Tibial nerve (tissue), 4 donors: ENCODE results near the gene SHMT2. TPM values are rescaled to one million over a fixed set of nuclear protein-coding genes. Genes with fewer than 3 reads are reported as not detected.

Source experiments
- DNase-seq, 2 donors: peaks; one replicate each; pipeline ENCODE4 v3.0.0-alpha.2; 2019; ENCODE audit warnings: low spot score in 2 of 2
- H3K27ac ChIP-seq, 4 donors: fragments of 200-600 bp; sonication (generic) in 3 of 4; one replicate each; pipeline ENCODE4 v1.5.1; 2017 to 2019; ENCODE audit warnings: mild to moderate bottlenecking in 1 of 4
- H3K27me3 ChIP-seq, 2 donors: fragments of 200-600 bp; sonication (generic) in 1 of 2; one replicate each; pipeline versions ENCODE4 v1.5.1 to v1.6.0; 2017 to 2019
- H3K36me3 ChIP-seq, 3 donors: fragments of 200-600 bp; sonication (generic); one replicate each; pipeline ENCODE4 v1.5.1; 2018 to 2019
- H3K4me1 ChIP-seq, 4 donors: fragments of 200-600 bp; sonication (generic) in 3 of 4; one replicate each; pipeline ENCODE4 v1.5.1; 2017 to 2019
- H3K4me3 ChIP-seq, 4 donors: fragments of 200-600 bp; sonication (generic) in 3 of 4; one replicate each; pipeline ENCODE4 v1.5.1; 2017 to 2019; ENCODE audit warnings: mild to moderate bottlenecking in 1 of 4, moderate library complexity in 1 of 4
- H3K9me3 ChIP-seq, 4 donors: fragments of 200-600 bp; sonication (generic) in 3 of 4; one replicate each; pipeline ENCODE4 v1.5.1; 2017 to 2019
- CTCF ChIP-seq, 5 experiments: fragments of 200-600 bp in 3 of 5; fragments of 450-650 bp in 2 of 5; sonication (generic) in 3 of 5; IDR thresholded peaks; one replicate each; pipeline ENCODE4 v1.5.1; 2016 to 2019; ENCODE audit warnings: antibody characterized with exemption in 5 of 5, mild to moderate bottlenecking in 3 of 5, moderate library complexity in 2 of 5
- EP300 ChIP-seq, 2 donors: sonication (generic); formaldehyde crosslinking; IDR thresholded peaks; one replicate each; pipeline ENCODE4 v1.6.1; 2017; ENCODE audit warnings: antibody characterized with exemption in 2 of 2, mild to moderate bottlenecking in 1 of 2
- POLR2A ChIP-seq, 2 donors: fragments of 450-650 bp; IDR thresholded peaks; one replicate each; pipeline ENCODE4 v1.6.1; 2017; ENCODE audit warnings: antibody characterized with exemption in 2 of 2, mild to moderate bottlenecking in 2 of 2, moderate library complexity in 2 of 2
- WGBS, 2 donors: methylation state at CpG; one replicate each; pipeline ENCODE4 v1.1.5; 2018; 5-methylcytosine and 5-hydroxymethylcytosine counted together
- total RNA-seq, 4 donors: library from RNA; depleted of rRNA; stranded (reverse); fragments of >200 nt; gene quantifications; one replicate each; pipeline ENCODE4 v1.1.0, GENCODE V29; 2016

SHMT2 gene
- total RNA-seq, 4 donors from 2014 or later = 18.4 to 77.3 (median 32.6) TPM

DNA sequence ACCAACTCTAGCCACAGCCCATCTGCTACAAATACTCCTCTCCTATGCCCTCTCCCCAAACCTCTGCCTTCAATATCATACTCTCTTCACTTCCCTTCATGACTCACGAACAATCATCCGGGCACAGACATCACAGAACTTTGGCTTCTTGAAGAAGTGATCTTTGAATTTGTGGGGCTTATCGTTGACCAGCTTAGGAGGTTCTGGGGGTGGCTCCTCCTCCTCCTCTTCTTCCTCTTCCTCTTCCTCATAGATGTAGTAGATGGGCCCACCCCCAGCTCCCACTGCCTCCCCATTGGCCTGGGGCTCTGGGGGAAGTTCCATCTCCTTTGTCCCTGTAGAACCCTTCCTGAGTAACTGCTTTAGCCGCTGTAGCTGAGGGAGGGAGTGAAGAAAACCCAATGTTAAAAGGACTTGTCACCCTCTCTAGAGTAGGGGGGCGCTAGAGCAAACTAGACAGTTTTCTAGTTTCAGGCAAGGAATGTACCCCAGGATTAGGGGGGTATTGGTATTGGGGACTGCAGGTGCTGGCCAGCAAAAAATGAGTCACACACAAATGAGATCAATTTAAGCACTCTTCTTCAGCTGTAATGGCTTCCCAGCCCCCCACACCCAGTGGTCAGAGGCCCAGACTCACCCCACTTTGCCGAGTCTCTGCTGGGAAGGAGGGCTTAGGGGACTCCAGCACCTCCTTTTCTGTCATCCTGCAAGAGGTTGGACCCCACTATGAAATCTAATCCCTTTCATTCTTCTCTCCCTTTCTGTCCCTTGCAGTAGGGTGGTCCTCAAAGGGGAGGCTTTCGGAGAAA is 19.6 kb downstream of the SHMT2 start:
- DNase-seq = no peak

GRCh38 chr12:57250541-57250940 is 21.0 kb downstream of the SHMT2 start:
- no peak for TF ChIP-seq CTCF (IDR thresholded peaks at IDR 0.05)
- WGBS, 2 donors = 64 to 66% methylated on average over 3 of the region's 3 CpGs
- Histone ChIP-seq H3K27ac (no peak overlapping the region), H3K36me3 (peaks cover 0 to 22% (median 0%) of the 10 kb centered on the region in 3 donors), H3K4me3 (no peak overlapping the region), H3K27me3 (no peaks in the 10 kb centered on the region), H3K4me1 (no peaks in the 10 kb centered on the region), H3K9me3 (no peaks in the 10 kb centered on the region)
- no peak for DNase-seq

More for the DNA sequence above, 19.6 kb downstream of the SHMT2 start:
- no peaks in the 10 kb centered on the region for H3K9me3 ChIP-seq
- TF ChIP-seq POLR2A (IDR thresholded peaks at IDR 0.05) (no peak), EP300 (IDR thresholded peaks at IDR 0.05) (no peak), CTCF (IDR thresholded peaks at IDR 0.05) (no peak)
- no peak overlapping the region for H3K4me3 ChIP-seq
- peaks cover 0 to 1% (median 0%) of the 10 kb centered on the region in 4 donors for H3K4me1 ChIP-seq
- H3K27ac ChIP-seq = no peak overlapping the region
- 78 to 80% methylated on average over 7 of the region's 7 CpGs for WGBS, 2 donors
- peaks cover 0 to 4% of the 10 kb centered on the region in 2 donors for H3K27me3 ChIP-seq
- H3K36me3 ChIP-seq = peaks cover 0 to 8% (median 0%) of the 10 kb centered on the region in 3 donors

DNA sequence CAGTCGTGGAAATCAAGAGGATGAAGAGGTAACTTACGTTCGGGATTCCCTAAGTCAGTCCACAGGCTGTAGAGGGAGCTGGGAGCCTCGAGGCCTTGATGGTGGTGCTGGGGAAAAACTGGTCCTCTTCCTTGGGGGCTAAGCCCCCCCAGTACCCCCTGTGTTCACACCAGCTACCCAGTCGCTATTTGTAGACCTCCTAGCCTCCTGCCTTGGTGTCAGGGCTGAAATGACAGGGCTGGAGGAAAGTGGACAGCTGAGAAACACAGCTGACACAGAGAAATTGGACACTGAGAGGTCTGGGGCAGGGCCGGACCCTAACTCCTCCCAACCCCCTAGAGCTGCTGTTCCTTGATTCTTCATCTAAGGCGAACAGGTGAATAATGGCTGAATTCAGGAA is 21.4 kb downstream of the SHMT2 start, which contains the start of gene STAC3:
TSS of gene STAC3 (minus strand) at position 232 of the 400 bp plus-strand sequence. CDS start 1,551 bp downstream, outside the sequence.
- WGBS, 2 donors = 27 to 68% methylated on average over 7 of the region's 7 CpGs
- H3K27ac ChIP-seq = no peak within 1 kb of the TSS
- no peaks in the 10 kb centered on the region for H3K9me3 ChIP-seq
- H3K36me3 ChIP-seq = peaks cover 0 to 26% (median 0%) of the 10 kb centered on the region in 3 donors
- H3K4me1 ChIP-seq = no peaks in the 10 kb centered on the region
- DNase-seq = no peak
- H3K27me3 ChIP-seq = no peaks in the 10 kb centered on the region
- no peak within 1 kb of the TSS for H3K4me3 ChIP-seq
- TF ChIP-seq CTCF (IDR thresholded peaks at IDR 0.05) (no peak), POLR2A (IDR thresholded peaks at IDR 0.05) (no peak), EP300 (IDR thresholded peaks at IDR 0.05) (no peak)

- DNase-seq = no peak
- Histone ChIP-seq H3K36me3 (peaks cover 4 to 58% (median 10%) of the 10 kb centered on the region in 3 donors), H3K4me3 (no peak overlapping the region), H3K9me3 (no peaks in the 10 kb centered on the region), H3K27ac (no peak overlapping the region), H3K27me3 (no peaks in the 10 kb centered on the region), H3K4me1 (no peaks in the 10 kb centered on the region)
- TF ChIP-seq POLR2A (IDR thresholded peaks at IDR 0.05) = no peak
- no peak for TF ChIP-seq EP300 (IDR thresholded peaks at IDR 0.05)
- TF ChIP-seq CTCF (IDR thresholded peaks at IDR 0.05) = no peak
- 83 to 88% methylated on average over 14 of the region's 14 CpGs for WGBS, 2 donors
These were observed 25.2 kb downstream of the SHMT2 start for GRCh38 chr12:57254506-57255280.

GRCh38 chr12:57255916-57256315 is 26.4 kb downstream of the SHMT2 start:
- H3K36me3 ChIP-seq = peaks cover 4 to 68% (median 10%) of the 10 kb centered on the region in 3 donors
- H3K9me3 ChIP-seq = no peaks in the 10 kb centered on the region
- no peak overlapping the region for H3K4me3 ChIP-seq
- no peaks in the 10 kb centered on the region for H3K27me3 ChIP-seq
- no peak for DNase-seq
- H3K27ac ChIP-seq = no peak overlapping the region
- no peak for TF ChIP-seq POLR2A (IDR thresholded peaks at IDR 0.05)
- no peak for TF ChIP-seq CTCF (IDR thresholded peaks at IDR 0.05)
- no peak for TF ChIP-seq EP300 (IDR thresholded peaks at IDR 0.05)
- H3K4me1 ChIP-seq = no peaks in the 10 kb centered on the region
- 92 to 93% methylated on average over 6 of the region's 6 CpGs for WGBS, 2 donors
